GM12878 (cell line): Measurements from ENCODE around the gene RHOXF2B. TPM values are rescaled to one million over a fixed set of nuclear protein-coding genes. Genes with fewer than 3 reads are reported as not detected.
A peak's percentile ranks its signal among the peaks of the same experiment; 100 is the strongest.
"Not testable (repeated sequence)": the region's sequence is repeated elsewhere in the genome, so short reads cannot be mapped to it uniquely, and the experiment has no call there.

Source experiments
- ATAC-seq: fragments of 200-7000 bp; cut with Tn5 transposase; 3 replicates; pipeline ENCODE4 v1.9.1; 2020; ENCODE audit warnings: mild to moderate bottlenecking, moderate library complexity
- BruUV-seq: library from RNA; stranded (reverse); fragments of 400-500 nt; replicated peaks from 2 replicates; lab custom pipeline; 2021; lab: Mats Ljungman, UMichigan
- CTCF ChIA-PET: fragments of 300-600 bp; sonication (Branson Sonifier 250); formaldehyde crosslinking; extraction: SDS; loops from one replicate; lab custom pipeline; 2021; ENCODE audit warnings: inconsistent platforms; lab: Yijun Ruan, JAX
- POLR2A ChIA-PET: fragments of 350-600 bp; formaldehyde crosslinking; extraction: SDS; loops from one replicate; lab custom pipeline; 2021; ENCODE audit warnings: inconsistent platforms; lab: Charles Lee
- RAD21 ChIA-PET: fragments of 300-600 bp; sonication (Branson Sonifier 250); formaldehyde crosslinking; loops from one replicate; lab custom pipeline; 2023; ENCODE audit warnings: antibody characterized with exemption; ENCODE audit not compliant: unreplicated experiment; lab: Charles Lee
- SMC1A ChIA-PET: fragments of 300-600 bp; sonication (Branson Sonifier 250); formaldehyde crosslinking; loops from one replicate; lab custom pipeline; 2023; ENCODE audit not compliant: unreplicated experiment, uncharacterized antibody; lab: Charles Lee
- DNase-seq: peaks from one replicate; pipeline ENCODE4 v3.0.0-alpha.2; 2011; ENCODE audit warnings: low read depth, low spot score
- FAIRE-seq: peaks from 3 replicates; lab custom pipeline; 2011; peaks lifted over from hg19 to GRCh38; lab: Jason Lieb, UNC
- H2AFZ ChIP-seq: 2 replicates; pipeline ENCODE4 v1.6.0; 2011; ENCODE audit warnings: low read depth, low read length, control low read depth; ENCODE audit not compliant: control insufficient read depth
- H3K27ac ChIP-seq: 2 replicates; pipeline ENCODE4 v1.5.1; 2011; ENCODE audit warnings: control low read depth; ENCODE audit not compliant: control insufficient read depth, insufficient read depth
- H3K27me3 ChIP-seq, 2 experiments: replicated peaks in 1 of 2; 2 replicates each; pipeline versions ENCODE4 v1.6.0 to v1.6.1; 2011; ENCODE audit warnings: low read length in 1 of 2; ENCODE audit not compliant: control insufficient read depth in 2 of 2, insufficient read depth in 2 of 2
- H3K36me3 ChIP-seq, 2 experiments: 2 replicates each; pipeline ENCODE4 v1.5.1; 2011; ENCODE audit warnings: low read length in 1 of 2; ENCODE audit not compliant: control insufficient read depth in 2 of 2, insufficient read depth in 2 of 2
- H3K4me1 ChIP-seq: 2 replicates; pipeline ENCODE4 v1.6.1; 2011; ENCODE audit warnings: mild to moderate bottlenecking, low read length, moderate library complexity, mixed read lengths; ENCODE audit not compliant: control insufficient read depth, insufficient read depth
- H3K4me2 ChIP-seq: 2 replicates; pipeline ENCODE4 v1.6.0; 2011; ENCODE audit warnings: control low read depth; ENCODE audit not compliant: control insufficient read depth, insufficient read depth
- H3K4me3 ChIP-seq: fragments of 200-600 bp; sonication (generic); 2 replicates; pipeline ENCODE4 v1.5.1; 2016
- H3K79me2 ChIP-seq: 2 replicates; pipeline ENCODE4 v1.6.0; 2011; ENCODE audit warnings: low read length; ENCODE audit not compliant: control insufficient read depth, insufficient read depth
- H3K9ac ChIP-seq: 2 replicates; pipeline ENCODE4 v1.8.0; 2011; ENCODE audit warnings: low read length, control low read depth, mixed read lengths; ENCODE audit not compliant: control insufficient read depth, insufficient read depth
- H3K9me3 ChIP-seq: replicated peaks from 3 replicates; pipeline ENCODE4 v1.5.1; 2011; ENCODE audit warnings: mild to moderate bottlenecking, low read length; ENCODE audit not compliant: control insufficient read depth, insufficient read depth
- H4K20me1 ChIP-seq: 2 replicates; pipeline ENCODE4 v1.6.0; 2011; ENCODE audit not compliant: control insufficient read depth, insufficient read depth
- WGBS: methylation state at CpG from one replicate; pipeline ENCODE4 v1.1.6; 2016; ENCODE audit warnings: low lambda C conversion rate; ENCODE audit not compliant: insufficient replicate concordance, insufficient coverage; ENCODE audit errors: missing lambda C conversion rate; 5-methylcytosine and 5-hydroxymethylcytosine counted together
- in situ Hi-C: fragments of 300-500 bp; cut with MboI; formaldehyde crosslinking; loops from 9 replicates; pipeline ENCODE4 v1.14.3; 2018; ENCODE audit warnings: mixed read lengths
- intact Hi-C: fragments of 100-400 bp; cut with micrococcal nuclease; formaldehyde crosslinking; loops from one replicate; pipeline ENCODE4 v1.14.2; 2022; ENCODE audit not compliant: unreplicated experiment
- polyA plus RNA-seq, 11 experiments: library from polyadenylated mRNA; depleted of rRNA in 4 of 11; unstranded in 6 of 11; stranded (reverse) in 5 of 11; fragments of >200 nt; fragmentation: Nextera tagmentation in 4 of 11; fragmentation: Illumina TruSeq in 1 of 11; extraction: Ambion mirVana in 4 of 11; extraction: Trizol in 1 of 11; gene quantifications; 1 replicate in 1 of 11; 2 replicates in 10 of 11; pipeline versions ENCODE4 v1.2.1 to v1.2.3, GENCODE V29; 2011 to 2016; ENCODE audit warnings: inconsistent platforms in 2 of 11, missing spikeins in 2 of 11, low read depth in 1 of 11
- total RNA-seq, 4 experiments: library from RNA; depleted of rRNA in 3 of 4; stranded (reverse); fragments of >200 nt in 3 of 4; fragmentation: Illumina TruSeq in 1 of 4; extraction: Trizol in 1 of 4; gene quantifications; 2 replicates each; pipeline versions ENCODE4 v1.2.1 to v1.2.3, GENCODE V29; 2013 to 2021

Gene RHOXF2B
- total and polyA plus RNA-seq, 10 of the 15 experiments (the other 5 are each of a cell fraction or from before 2014, with no cell fraction given) = 0.03 to 0.08 TPM; not detected in 8

DNA sequence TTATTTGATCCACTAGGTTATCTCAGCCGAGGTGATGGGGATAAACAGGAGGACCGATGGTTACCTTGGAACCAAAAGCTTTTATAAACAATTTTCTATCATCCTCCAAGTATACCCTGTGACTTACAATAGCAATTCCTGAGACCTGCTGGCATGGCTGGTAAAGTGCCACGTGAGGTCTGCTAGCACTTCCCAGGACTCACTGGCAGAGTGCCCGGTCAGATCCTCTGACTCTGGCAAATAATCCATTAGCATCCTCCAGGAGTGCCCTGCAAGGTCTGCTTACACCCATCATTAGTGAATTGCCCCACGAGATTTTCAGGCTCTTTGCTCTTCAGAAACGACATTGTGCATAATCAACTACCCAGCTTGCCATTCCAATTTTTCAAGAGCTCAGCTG, 37.3 kb downstream of the RHOXF2B start:
- in situ Hi-C loops, ATAC-seq, RAD21 ChIA-PET: not testable (repeated sequence)

DNA sequence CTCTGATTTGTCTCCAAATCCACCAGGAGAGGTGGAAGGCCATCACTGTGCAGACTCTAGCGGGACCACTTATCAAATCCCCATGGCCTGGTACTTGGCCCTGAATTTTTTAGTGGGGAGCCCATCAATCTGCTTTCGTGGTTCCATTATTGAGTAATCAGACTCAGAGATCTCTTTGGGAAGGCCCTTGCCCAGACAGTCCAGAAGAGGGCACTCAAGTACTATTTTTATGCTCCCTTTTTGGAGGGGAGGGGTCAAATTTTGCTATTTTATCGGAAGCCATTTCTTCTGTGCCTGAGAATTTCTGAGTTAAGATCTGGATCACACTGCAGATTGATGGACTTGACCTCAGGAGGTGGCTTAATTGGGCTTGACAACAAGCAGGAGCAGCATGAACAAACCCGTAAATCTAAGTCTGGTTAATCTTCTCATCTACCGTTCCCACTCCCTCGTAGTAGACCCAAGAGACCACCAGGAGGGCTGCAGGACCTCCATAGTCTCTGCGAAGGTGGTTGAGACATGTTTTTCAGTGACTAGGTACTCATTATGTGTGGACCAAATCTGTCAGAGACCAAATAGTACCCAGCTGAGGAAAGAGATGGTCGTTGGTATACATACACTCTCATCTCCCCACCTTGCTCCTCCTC, 38.3 kb downstream of the RHOXF2B start:
- no CpG with 5 or more reads among the region's 8 CpGs for WGBS
- in situ Hi-C loops = loop anchor here (10.0 kb wide), 1 partner anchor 106 kb away; no protein-coding TSS in a partner anchor

More for the DNA sequence above, 37.3 kb downstream of the RHOXF2B start:
- H3K36me3 ChIP-seq, H3K27ac ChIP-seq, H4K20me1 ChIP-seq, H3K79me2 ChIP-seq, intact Hi-C loops, BruUV-seq, H2AFZ ChIP-seq, H3K4me2 ChIP-seq, H3K4me3 ChIP-seq, H3K27me3 ChIP-seq, H3K9me3 ChIP-seq, POLR2A ChIA-PET, CTCF ChIA-PET, SMC1A ChIA-PET, H3K9ac ChIP-seq, DNase-seq, FAIRE-seq: not testable (repeated sequence)
- peaks cover 11% of the 10 kb centered on the region; the same call in 1 of the 2 replicates for H3K4me1 ChIP-seq
- no CpG with 5 or more reads among the region's 6 CpGs for whole genome bisulfite sequencing

More for the DNA sequence above, 38.3 kb downstream of the RHOXF2B start:
- H2AFZ ChIP-seq, H4K20me1 ChIP-seq, SMC1A ChIA-PET, H3K27ac ChIP-seq, BruUV-seq, H3K9ac ChIP-seq, H3K36me3 ChIP-seq, H3K79me2 ChIP-seq, H3K4me3 ChIP-seq, H3K9me3 ChIP-seq, H3K4me2 ChIP-seq, RAD21 ChIA-PET, POLR2A ChIA-PET, CTCF ChIA-PET, DNase-seq, H3K27me3 ChIP-seq: not testable (repeated sequence)
- intact Hi-C loops = loop anchor here (10.0 kb wide), 1 partner anchor 166 kb away; no protein-coding TSS in a partner anchor
- FAIRE-seq (peak; percentile 90), ATAC-seq (peak; percentile 38; the same call in 2 of the 3 replicates)
- peaks cover 12% of the 10 kb centered on the region; the same call in 1 of the 2 replicates for H3K4me1 ChIP-seq
